Stomach (tissue), 4 donors: ENCODE measurements around the gene NECTIN4.

Experiments used
- EP300 ChIP-seq: sonication (generic); formaldehyde crosslinking; IDR thresholded peaks from one replicate; pipeline ENCODE4 v1.6.1; 2017; ENCODE audit warnings: antibody characterized with exemption
- POLR2A ChIP-seq, 4 donors: fragments of 450-650 bp; IDR thresholded peaks; one replicate each; pipeline ENCODE4 v1.6.1; 2016; ENCODE audit warnings: antibody characterized with exemption in 4 of 4, control low read depth in 2 of 4, mild to moderate bottlenecking in 1 of 4, moderate library complexity in 1 of 4
- POLR2AphosphoS5 ChIP-seq, 3 donors: sonication (generic); formaldehyde crosslinking; IDR thresholded peaks; one replicate each; pipeline ENCODE4 v1.6.1; 2016; ENCODE audit warnings: antibody characterized with exemption in 3 of 3
- TF ChIP-seq, protein P1 (sequence below), 7 experiments: fragments of 450-650 bp in 4 of 7; fragments of 200-600 bp in 3 of 7; sonication (generic) in 3 of 7; IDR thresholded peaks; one replicate each; pipeline ENCODE4 v1.5.1; 2016 to 2019; ENCODE audit warnings: antibody characterized with exemption in 7 of 7, control low read depth in 2 of 7, mild to moderate bottlenecking in 1 of 7

DNA sequence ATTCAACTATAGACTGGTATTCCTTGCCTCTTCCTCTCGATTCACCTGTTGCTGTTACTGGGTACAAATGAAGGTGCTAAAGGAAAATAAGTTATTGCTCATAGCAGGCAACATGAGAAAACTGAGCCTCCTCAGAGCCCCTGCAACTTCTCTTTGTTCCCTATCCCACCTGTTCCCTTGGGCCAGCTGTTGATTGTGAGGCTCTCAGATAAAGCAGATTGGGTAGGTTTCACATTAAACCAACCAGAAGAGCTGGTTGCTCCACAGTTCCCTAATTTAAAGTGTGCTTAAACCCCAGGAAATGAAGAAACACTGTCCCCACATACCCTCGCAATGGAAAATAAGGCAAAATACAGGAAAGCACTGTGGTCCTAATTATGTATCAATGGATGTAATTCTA is 38.3 kb upstream of the NECTIN4 start:
- TF ChIP-seq, protein P1, sequence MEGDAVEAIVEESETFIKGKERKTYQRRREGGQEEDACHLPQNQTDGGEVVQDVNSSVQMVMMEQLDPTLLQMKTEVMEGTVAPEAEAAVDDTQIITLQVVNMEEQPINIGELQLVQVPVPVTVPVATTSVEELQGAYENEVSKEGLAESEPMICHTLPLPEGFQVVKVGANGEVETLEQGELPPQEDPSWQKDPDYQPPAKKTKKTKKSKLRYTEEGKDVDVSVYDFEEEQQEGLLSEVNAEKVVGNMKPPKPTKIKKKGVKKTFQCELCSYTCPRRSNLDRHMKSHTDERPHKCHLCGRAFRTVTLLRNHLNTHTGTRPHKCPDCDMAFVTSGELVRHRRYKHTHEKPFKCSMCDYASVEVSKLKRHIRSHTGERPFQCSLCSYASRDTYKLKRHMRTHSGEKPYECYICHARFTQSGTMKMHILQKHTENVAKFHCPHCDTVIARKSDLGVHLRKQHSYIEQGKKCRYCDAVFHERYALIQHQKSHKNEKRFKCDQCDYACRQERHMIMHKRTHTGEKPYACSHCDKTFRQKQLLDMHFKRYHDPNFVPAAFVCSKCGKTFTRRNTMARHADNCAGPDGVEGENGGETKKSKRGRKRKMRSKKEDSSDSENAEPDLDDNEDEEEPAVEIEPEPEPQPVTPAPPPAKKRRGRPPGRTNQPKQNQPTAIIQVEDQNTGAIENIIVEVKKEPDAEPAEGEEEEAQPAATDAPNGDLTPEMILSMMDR (IDR thresholded peaks at IDR 0.05): no peak
- TF ChIP-seq POLR2AphosphoS5 (IDR thresholded peaks at IDR 0.05) (no peak), EP300 (no peak), POLR2A (IDR thresholded peaks at IDR 0.05) (no peak)
